MCF 10A (cell line): ENCODE data around the gene SPOCK2. TPM values are rescaled to one million over a fixed set of nuclear protein-coding genes. Genes with fewer than 3 reads are reported as not detected.

Experiments used
- BruUV-seq: library from RNA; stranded (reverse); fragments of 400-500 nt; replicated peaks from 2 replicates; lab custom pipeline; 2021; lab: Mats Ljungman, UMichigan
- CTCF ChIA-PET: fragments of 300-600 bp; sonication (Branson Sonifier 250); formaldehyde crosslinking; extraction: SDS; loops from one replicate; lab custom pipeline; 2021; ENCODE audit warnings: antibody characterized with exemption, inconsistent platforms; lab: Yijun Ruan, JAX
- POLR2A ChIA-PET: fragments of 300-600, 350-650 bp; sonication (Branson Sonifier 250); formaldehyde crosslinking; extraction: SDS; loops from one replicate; lab custom pipeline; 2020; ENCODE audit warnings: antibody characterized with exemption, inconsistent platforms; lab: Yijun Ruan, JAX
- DNase-seq: peaks from one replicate; pipeline ENCODE4 v3.0.0-alpha.2; 2018; ENCODE audit not compliant: unreplicated experiment
- H3K27ac Mint-ChIP-seq: one replicate; pipeline ENCODE4 v1.8.0; 2022; ENCODE audit warnings: mild to moderate bottlenecking, low read depth, mixed read lengths; ENCODE audit not compliant: unreplicated experiment
- H3K27me3 Mint-ChIP-seq: one replicate; pipeline ENCODE4 v1.8.0; 2022; ENCODE audit warnings: mixed read lengths; ENCODE audit not compliant: insufficient read depth, unreplicated experiment
- H3K36me3 Mint-ChIP-seq: one replicate; pipeline ENCODE4 v1.8.0; 2022; ENCODE audit warnings: mild to moderate bottlenecking, moderate library complexity, mixed read lengths; ENCODE audit not compliant: insufficient read depth, unreplicated experiment
- H3K4me1 Mint-ChIP-seq: one replicate; pipeline ENCODE4 v1.8.0; 2022; ENCODE audit warnings: mixed read lengths; ENCODE audit not compliant: insufficient read depth, unreplicated experiment
- H3K4me3 Mint-ChIP-seq: one replicate; pipeline ENCODE4 v1.8.0; 2022; ENCODE audit warnings: mild to moderate bottlenecking, moderate library complexity, mixed read lengths; ENCODE audit not compliant: unreplicated experiment
- H3K9me3 Mint-ChIP-seq: one replicate; pipeline ENCODE4 v1.8.0; 2022; ENCODE audit warnings: mixed read lengths; ENCODE audit not compliant: unreplicated experiment
- CTCF ChIP-seq: fragments of 200-600 bp; IDR thresholded peaks from one replicate; pipeline ENCODE4 v1.8.0; 2022; ENCODE audit warnings: antibody characterized with exemption, mild to moderate bottlenecking; ENCODE audit not compliant: unreplicated experiment
- intact Hi-C: fragments of 100-400 bp; cut with micrococcal nuclease; formaldehyde crosslinking; loops from 2 replicates; pipeline ENCODE4 v1.14.1; 2022
- total RNA-seq: library from RNA; stranded (reverse); gene quantifications from 2 replicates; pipeline ENCODE4 v1.2.3, GENCODE V29; 2022

SPOCK2 gene
- total RNA-seq, 1 experiment from 2014 or later, result 1.2 TPM

GRCh38 chr10:72041491-72041890 lies 46.9 kb downstream of the SPOCK2 start:
- POLR2A ChIA-PET, result no interaction called here
- no peaks in the 10 kb centered on the region for H3K9me3 Mint-ChIP-seq
- no TSS peak for BruUV-seq
- no peak overlapping the region for H3K27ac Mint-ChIP-seq
- H3K36me3 Mint-ChIP-seq, result no peaks in the 10 kb centered on the region
- no peak for TF ChIP-seq CTCF
- DNase-seq, result no peak
- intact Hi-C loops, result loop anchor here (10.0 kb wide), 1 partner anchor 727 kb away; the partner anchor contains the start of gene SLC29A3
- CTCF ChIA-PET, result interaction anchor here (1.4 to 4.3 kb wide), 2 partner anchors 71 to 85 kb away, joined by 3 to 45 read pairs; no protein-coding TSS in a partner anchor
- no peak overlapping the region for H3K4me3 Mint-ChIP-seq
- no peaks in the 10 kb centered on the region for H3K27me3 Mint-ChIP-seq
- peaks cover 15% of the 10 kb centered on the region for H3K4me1 Mint-ChIP-seq

- ChIA-PET CTCF (interaction anchor here (0.6 to 1.1 kb wide), 2 partner anchors 105 to 320 kb away, joined by 3 read pairs; no protein-coding TSS in a partner anchor), POLR2A (no interaction called here)
- Mint-ChIP-seq H3K4me3 (no peak overlapping the region), H3K27me3 (no peaks in the 10 kb centered on the region), H3K27ac (no peak overlapping the region), H3K36me3 (no peaks in the 10 kb centered on the region), H3K4me1 (peaks cover 5% of the 10 kb centered on the region), H3K9me3 (no peaks in the 10 kb centered on the region)
- intact Hi-C loops, result no loop called here
- no peak for DNase-seq
- BruUV-seq, result no TSS peak
- no peak for TF ChIP-seq CTCF
Measured at GRCh38 chr10:72039377-72039776, 49.0 kb downstream of the SPOCK2 start.

GRCh38 chr10:72038458-72039001 lies 49.8 kb downstream of the SPOCK2 start:
- no peaks in the 10 kb centered on the region for H3K36me3 Mint-ChIP-seq
- TF ChIP-seq CTCF, result no peak
- no peaks in the 10 kb centered on the region for H3K4me1 Mint-ChIP-seq
- DNase-seq, result no peak
- no peak overlapping the region for H3K27ac Mint-ChIP-seq
- no peaks in the 10 kb centered on the region for H3K9me3 Mint-ChIP-seq
- no TSS peak for BruUV-seq
- POLR2A ChIA-PET, result interaction anchor here (0.7 kb wide), 1 partner anchor 82 kb away, joined by 3 read pairs; no protein-coding TSS in a partner anchor
- H3K27me3 Mint-ChIP-seq, result no peaks in the 10 kb centered on the region
- CTCF ChIA-PET, result interaction anchor here (1.1 kb wide), 1 partner anchor 104 kb away, joined by 3 read pairs; no protein-coding TSS in a partner anchor
- intact Hi-C loops, result no loop called here
- no peak overlapping the region for H3K4me3 Mint-ChIP-seq

GRCh38 chr10:72037811-72038210 lies 50.5 kb downstream of the SPOCK2 start:
- H3K36me3 Mint-ChIP-seq, result no peaks in the 10 kb centered on the region
- TF ChIP-seq CTCF, result no peak
- DNase-seq, result no peak
- ChIA-PET CTCF (interaction anchor here (0.6 kb wide), 1 partner anchor 723 kb away, joined by 3 read pairs; no protein-coding TSS in a partner anchor), POLR2A (interaction anchor here (0.7 kb wide), 1 partner anchor 82 kb away, joined by 3 read pairs; no protein-coding TSS in a partner anchor)
- no peak overlapping the region for H3K27ac Mint-ChIP-seq
- no peaks in the 10 kb centered on the region for H3K4me1 Mint-ChIP-seq
- H3K27me3 Mint-ChIP-seq, result no peaks in the 10 kb centered on the region
- H3K4me3 Mint-ChIP-seq, result no peak overlapping the region
- intact Hi-C loops, result no loop called here
- no TSS peak for BruUV-seq
- no peaks in the 10 kb centered on the region for H3K9me3 Mint-ChIP-seq
